ENCODE data around the gene KANSL3.

DNA sequence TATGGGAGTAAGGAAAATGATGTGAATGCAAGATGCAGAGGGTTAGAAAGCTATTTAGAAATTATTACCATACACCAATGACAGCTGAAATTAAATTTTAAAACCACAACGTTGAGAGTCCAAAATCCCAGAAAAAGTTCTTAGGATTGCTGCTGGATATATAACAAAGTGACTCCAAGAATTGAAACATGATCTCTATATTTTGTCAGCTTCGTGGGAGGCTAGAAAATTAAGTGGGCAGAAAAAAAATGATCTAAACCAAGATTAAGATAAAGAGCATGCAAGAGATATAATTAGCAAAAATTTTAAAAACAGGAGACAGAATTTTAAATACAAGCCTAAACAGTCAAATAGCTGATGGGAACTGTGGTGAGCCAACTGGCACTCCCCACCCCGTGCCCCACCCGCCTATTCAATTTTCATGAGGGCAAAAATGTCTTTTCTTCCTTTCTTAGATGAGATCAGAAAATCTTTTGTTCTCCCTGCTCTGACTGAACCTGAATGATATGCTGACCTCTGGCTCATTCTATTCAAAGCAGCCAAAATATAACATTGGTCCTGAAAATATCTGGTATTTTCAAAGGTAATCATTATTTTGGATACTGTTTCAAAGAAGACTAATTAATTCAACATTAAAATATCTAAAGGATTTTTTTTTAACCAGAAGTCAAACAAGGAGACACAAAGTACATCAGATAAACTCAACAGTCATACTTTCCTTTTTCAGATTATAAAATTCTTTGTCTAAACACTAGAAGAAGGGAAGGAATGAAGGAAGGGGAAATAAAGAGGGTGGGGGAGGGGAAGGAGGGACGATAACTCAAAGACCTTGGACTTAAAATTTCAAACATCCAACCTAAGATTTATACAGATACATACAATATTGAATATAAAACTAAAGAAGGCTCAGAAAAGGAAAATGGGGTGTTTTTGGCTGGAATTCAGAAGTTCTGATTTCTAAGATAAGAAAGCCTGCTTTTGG is 12.2 kb downstream of the KANSL3 start:
- TF ChIP-seq ZFP3 (CRISPR knock-in tag; IDR thresholded peaks at IDR 0.05): no peak
- no peak for TF ChIP-seq ARNTL (CRISPR knock-in tag; IDR thresholded peaks at IDR 0.05; ENCODE audit: borderline replicate concordance, low read depth)
- TF ChIP-seq CSDC2 (CRISPR knock-in tag; IDR thresholded peaks at IDR 0.05): no peak
- TF ChIP-seq, protein P1, sequence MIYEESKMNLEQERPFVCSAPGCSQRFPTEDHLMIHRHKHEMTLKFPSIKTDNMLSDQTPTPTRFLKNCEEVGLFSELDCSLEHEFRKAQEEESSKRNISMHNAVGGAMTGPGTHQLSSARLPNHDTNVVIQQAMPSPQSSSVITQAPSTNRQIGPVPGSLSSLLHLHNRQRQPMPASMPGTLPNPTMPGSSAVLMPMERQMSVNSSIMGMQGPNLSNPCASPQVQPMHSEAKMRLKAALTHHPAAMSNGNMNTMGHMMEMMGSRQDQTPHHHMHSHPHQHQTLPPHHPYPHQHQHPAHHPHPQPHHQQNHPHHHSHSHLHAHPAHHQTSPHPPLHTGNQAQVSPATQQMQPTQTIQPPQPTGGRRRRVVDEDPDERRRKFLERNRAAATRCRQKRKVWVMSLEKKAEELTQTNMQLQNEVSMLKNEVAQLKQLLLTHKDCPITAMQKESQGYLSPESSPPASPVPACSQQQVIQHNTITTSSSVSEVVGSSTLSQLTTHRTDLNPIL (CRISPR knock-in tag; IDR thresholded peaks at IDR 0.05; ENCODE audit: low read depth): no peak
- TF ChIP-seq ZNF565 (CRISPR knock-in tag; conservative IDR thresholded peaks at IDR 0.05; ENCODE audit: low read depth): no peak
- TF ChIP-seq PATZ1 (CRISPR knock-in tag; IDR thresholded peaks at IDR 0.05; ENCODE audit: borderline replicate concordance): no peak
- no peak for TF ChIP-seq RARB (CRISPR knock-in tag; IDR thresholded peaks at IDR 0.05)
- TF ChIP-seq ZNF70 (CRISPR knock-in tag; IDR thresholded peaks at IDR 0.05): no peak
- no peak for TF ChIP-seq ZFP30 (CRISPR knock-in tag; IDR thresholded peaks at IDR 0.05)
